ENCODE results near the gene TRAM2.

TRAM2 gene

DNA sequence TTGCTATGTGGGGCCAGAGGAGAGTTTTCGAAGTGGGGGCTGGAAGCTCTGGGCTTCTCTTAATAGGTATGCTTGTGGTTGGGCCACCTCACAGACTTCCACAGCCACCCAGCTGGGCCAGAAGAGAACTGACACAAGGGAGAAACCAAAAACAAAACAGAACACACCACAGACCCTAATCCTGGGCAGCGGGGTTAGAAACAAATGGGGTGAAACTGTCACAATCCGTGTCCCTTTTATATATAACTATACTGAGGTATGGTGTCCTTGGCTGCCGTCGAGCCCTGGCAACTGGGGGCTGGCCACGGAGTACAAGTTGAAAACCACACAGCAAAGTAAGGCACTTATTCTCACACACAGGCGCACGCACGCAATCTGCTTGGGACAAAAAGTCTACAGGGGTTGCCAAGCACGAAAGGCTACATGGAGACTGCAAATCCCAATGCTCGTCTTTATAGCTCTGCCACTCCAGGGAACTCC is 78.3 kb downstream of the TRAM2 start:
- TF ChIP-seq, protein P1, sequence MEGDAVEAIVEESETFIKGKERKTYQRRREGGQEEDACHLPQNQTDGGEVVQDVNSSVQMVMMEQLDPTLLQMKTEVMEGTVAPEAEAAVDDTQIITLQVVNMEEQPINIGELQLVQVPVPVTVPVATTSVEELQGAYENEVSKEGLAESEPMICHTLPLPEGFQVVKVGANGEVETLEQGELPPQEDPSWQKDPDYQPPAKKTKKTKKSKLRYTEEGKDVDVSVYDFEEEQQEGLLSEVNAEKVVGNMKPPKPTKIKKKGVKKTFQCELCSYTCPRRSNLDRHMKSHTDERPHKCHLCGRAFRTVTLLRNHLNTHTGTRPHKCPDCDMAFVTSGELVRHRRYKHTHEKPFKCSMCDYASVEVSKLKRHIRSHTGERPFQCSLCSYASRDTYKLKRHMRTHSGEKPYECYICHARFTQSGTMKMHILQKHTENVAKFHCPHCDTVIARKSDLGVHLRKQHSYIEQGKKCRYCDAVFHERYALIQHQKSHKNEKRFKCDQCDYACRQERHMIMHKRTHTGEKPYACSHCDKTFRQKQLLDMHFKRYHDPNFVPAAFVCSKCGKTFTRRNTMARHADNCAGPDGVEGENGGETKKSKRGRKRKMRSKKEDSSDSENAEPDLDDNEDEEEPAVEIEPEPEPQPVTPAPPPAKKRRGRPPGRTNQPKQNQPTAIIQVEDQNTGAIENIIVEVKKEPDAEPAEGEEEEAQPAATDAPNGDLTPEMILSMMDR (conservative IDR thresholded peaks at IDR 0.05; ENCODE audit: low read depth, low read length): no peak
- no peak for DNase-seq (ENCODE audit: low read depth)
- H3K4me3 ChIP-seq (ENCODE audit: low read length): no peak overlapping the region

GRCh38 chr6:52497652-52498408 is 79.0 kb downstream of the TRAM2 start:
- no peak overlapping the region for H3K4me3 ChIP-seq (ENCODE audit: low read length)
- DNase-seq (ENCODE audit: low read depth): no peak
- TF ChIP-seq, protein P1 (conservative IDR thresholded peaks at IDR 0.05; ENCODE audit: low read depth, low read length): no peak

DNA sequence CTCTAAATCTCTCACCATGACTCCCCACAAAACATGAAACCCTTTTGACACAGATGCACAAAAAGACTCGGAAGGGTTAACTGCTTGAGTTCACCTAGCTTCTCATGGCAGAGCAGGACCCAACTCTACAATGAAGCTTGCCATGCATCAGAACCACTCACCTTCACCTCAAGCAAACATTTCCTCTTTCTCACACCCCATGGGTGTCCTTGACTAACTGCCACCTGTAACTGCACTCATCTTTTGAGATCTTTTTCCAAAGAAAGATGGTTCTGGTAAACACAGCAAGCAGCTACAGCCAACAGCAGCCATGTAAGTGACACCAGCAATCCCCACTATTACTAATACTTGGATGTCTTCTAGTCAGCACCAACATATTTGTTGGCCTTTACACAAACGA is 80.2 kb downstream of the TRAM2 start:
- no peak overlapping the region for H3K4me3 ChIP-seq (ENCODE audit: low read length)
- DNase-seq (ENCODE audit: low read depth): no peak
- TF ChIP-seq, protein P1 (conservative IDR thresholded peaks at IDR 0.05; ENCODE audit: low read depth, low read length): no peak

DNA sequence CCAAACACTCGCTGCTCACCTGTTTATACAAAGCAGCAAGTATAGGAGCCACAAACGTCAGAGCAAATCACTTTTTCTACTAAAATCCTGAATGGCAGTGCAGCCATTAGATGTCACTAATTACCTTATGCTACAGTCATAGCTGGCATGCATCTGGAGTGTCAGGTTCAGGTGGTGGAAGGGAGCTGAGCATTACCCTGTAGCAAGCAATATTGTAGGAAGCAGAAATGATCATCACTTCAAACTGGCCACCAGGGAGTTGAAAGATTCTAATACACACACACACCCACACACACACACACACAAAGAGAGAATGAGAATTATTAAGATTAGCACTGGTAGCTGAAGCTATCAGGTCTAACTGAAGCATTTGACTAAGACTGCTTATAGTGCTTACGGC is 80.9 kb downstream of the TRAM2 start:
- DNase-seq (ENCODE audit: low read depth): no peak
- TF ChIP-seq, protein P1 (conservative IDR thresholded peaks at IDR 0.05; ENCODE audit: low read depth, low read length): no peak
- no peak overlapping the region for H3K4me3 ChIP-seq (ENCODE audit: low read length)

DNA sequence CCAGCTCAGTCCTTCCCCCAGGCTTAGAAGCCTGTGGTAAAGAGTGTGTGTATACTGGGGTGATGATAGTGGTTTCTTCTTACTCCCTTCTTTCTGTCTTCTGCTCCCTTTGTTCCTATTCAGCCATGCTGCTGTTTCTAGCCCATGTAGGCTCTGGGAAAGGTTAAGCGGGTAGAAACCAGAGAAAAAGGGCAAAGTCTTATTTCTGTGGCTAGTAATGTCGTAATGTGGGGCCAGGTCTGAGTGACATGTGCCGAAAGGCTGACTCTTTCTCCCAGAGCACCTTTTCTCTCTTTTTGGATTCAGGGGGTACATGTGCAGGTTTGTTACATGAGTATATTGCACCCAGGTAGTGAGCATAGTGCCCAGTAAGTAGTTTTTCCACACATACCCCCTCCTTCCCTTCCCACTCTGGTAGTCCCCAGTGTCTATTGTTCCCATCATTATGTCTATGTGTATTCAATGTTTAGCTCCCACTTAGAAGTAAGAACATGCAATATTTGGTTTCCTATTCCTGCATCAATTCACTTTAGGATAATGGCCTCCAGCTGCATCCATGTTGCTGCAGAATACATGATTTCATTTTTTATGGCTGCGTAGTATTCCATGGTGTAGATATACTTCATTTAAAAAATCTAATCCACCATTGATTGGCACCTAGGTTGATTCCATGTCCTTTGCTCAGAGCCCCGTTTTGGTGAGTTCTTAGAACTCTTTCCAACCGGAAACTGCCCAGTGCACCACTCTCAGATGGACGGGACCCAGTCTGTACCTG is 82.4 kb downstream of the TRAM2 start:
- TF ChIP-seq, protein P1 (conservative IDR thresholded peaks at IDR 0.05; ENCODE audit: low read depth, low read length): no peak
- no peak for DNase-seq (ENCODE audit: low read depth)
- no peak overlapping the region for H3K4me3 ChIP-seq (ENCODE audit: low read length)

DNA sequence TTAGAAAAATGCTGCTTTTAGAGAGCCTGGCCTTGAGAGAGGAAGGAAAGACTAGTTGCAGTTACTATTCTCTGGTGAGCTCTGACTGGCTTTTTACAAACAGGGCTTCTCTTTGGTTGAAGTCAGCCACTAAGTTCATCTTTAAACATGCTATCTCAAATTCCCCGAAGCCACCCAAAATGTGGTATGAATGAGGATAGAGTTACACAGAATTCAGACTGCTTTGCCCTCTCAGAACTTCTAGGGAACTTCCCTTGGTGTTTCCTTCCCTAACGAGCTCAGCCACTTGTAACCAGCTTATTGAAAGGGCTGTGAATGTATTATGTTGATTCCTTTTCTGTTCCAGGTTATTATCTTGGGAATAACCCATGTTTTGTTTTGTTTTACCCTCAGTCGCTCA is 83.2 kb downstream of the TRAM2 start:
- no peak for DNase-seq (ENCODE audit: low read depth)
- TF ChIP-seq, protein P1 (conservative IDR thresholded peaks at IDR 0.05; ENCODE audit: low read depth, low read length): no peak
- no peak overlapping the region for H3K4me3 ChIP-seq (ENCODE audit: low read length)

Data from retinal pigment epithelial cell (primary cell).